ENCODE measurements around the gene FDX1. TPM values are rescaled to one million over a fixed set of nuclear protein-coding genes. Genes with fewer than 3 reads are reported as not detected.

FDX1 gene
- total RNA-seq, 2 donors from 2014 or later: 14.0 to 15.2 TPM

DNA sequence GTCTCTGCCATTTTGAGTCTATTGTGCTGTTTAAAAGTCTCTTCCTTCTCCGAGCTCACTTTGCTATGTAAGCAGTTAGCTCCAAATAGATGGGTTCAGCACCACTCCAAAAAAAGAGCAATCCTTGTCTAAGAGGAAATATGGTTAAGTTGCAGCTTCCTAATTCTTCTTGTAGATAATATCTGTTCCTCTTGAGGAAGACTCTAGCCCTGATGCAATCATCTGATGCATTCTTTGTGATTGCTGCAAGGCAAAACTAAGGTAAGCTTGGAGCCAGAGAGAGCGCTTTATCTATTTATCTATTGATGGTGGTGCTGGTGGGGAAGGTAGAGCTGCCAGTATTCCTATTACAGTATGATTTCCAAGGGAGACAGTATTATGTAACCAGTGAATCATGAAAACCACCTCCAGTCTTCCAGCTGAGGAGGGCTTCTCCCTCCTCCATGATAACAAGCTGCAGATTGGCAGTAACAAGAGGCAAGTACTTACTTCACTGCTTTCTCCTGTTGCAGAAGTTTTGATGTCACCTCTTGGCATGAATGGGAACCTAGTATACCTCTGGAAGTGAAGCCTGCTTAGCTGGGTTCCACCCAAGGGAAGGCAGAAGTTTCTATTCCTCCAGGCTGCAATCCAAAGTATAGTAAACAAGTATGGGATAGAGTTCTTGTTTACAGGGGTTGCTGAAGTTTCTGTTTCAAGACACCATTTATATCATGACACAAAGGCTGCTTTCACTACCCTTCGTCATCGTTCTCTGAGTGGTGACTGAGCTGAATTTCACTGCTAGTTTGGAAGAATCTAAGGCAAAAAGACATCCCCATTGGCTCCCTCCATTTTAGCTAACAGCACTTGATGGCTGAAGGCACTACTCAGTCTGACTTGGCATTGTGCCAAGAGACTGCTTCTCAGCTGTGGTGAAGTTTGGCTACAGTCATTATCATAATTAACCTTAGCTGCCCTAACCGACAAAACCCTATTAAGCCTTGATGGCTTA, 49.7 kb downstream of the FDX1 start:
- intact Hi-C loops (cut with DNase I): no loop called here
- Histone ChIP-seq H3K4me1 (no peaks in the 10 kb centered on the region), H3K27me3 (no peaks in the 10 kb centered on the region), H3K9me3 (no peaks in the 10 kb centered on the region), H3K4me3 (no peak overlapping the region), H3K27ac (no peak overlapping the region), H3K36me3 (replicated peaks in 1 of 2; ENCODE audit: insufficient read depth in 1 of 2, low read depth in 2 of 2) (no peaks in the 10 kb centered on the region)
- no peak for DNase-seq
- ATAC-seq: no peak
- TF ChIP-seq, protein P1, sequence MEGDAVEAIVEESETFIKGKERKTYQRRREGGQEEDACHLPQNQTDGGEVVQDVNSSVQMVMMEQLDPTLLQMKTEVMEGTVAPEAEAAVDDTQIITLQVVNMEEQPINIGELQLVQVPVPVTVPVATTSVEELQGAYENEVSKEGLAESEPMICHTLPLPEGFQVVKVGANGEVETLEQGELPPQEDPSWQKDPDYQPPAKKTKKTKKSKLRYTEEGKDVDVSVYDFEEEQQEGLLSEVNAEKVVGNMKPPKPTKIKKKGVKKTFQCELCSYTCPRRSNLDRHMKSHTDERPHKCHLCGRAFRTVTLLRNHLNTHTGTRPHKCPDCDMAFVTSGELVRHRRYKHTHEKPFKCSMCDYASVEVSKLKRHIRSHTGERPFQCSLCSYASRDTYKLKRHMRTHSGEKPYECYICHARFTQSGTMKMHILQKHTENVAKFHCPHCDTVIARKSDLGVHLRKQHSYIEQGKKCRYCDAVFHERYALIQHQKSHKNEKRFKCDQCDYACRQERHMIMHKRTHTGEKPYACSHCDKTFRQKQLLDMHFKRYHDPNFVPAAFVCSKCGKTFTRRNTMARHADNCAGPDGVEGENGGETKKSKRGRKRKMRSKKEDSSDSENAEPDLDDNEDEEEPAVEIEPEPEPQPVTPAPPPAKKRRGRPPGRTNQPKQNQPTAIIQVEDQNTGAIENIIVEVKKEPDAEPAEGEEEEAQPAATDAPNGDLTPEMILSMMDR (IDR thresholded peaks at IDR 0.05): no peak
- no peak for TF ChIP-seq POLR2A (IDR thresholded peaks at IDR 0.05)
- 74 to 76% methylated on average over 5 of the region's 5 CpGs for WGBS, 2 donors

DNA sequence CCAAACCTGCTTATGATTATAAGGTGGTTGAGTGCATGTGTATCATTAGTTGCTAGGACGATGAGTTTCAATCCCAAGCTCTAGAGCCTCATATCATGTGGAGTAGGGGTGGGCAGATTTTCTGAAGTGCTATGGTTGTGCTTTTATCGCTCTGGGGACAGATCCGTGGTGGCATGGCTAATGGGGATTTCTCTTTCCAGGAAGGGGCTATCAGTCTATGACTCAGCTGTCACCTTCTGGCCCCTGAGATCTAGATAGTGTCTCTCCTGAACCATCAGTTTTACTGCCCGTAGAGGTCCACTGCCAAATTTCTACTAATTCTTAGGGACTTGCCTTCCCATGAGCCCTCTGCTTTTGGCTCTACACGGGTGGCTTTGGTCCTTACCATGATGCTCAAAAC, 51.8 kb downstream of the FDX1 start:
- 76 to 90% methylated on average over 5 of the region's 5 CpGs for WGBS, 2 donors
- DNase-seq: no peak
- Histone ChIP-seq H3K36me3 (replicated peaks in 1 of 2; ENCODE audit: insufficient read depth in 1 of 2, low read depth in 2 of 2) (no peaks in the 10 kb centered on the region), H3K27me3 (no peaks in the 10 kb centered on the region), H3K27ac (no peak overlapping the region), H3K4me1 (no peaks in the 10 kb centered on the region), H3K9me3 (no peaks in the 10 kb centered on the region), H3K4me3 (no peak overlapping the region)
- intact Hi-C loops (cut with DNase I): no loop called here
- no peak for ATAC-seq
- TF ChIP-seq, protein P1 (IDR thresholded peaks at IDR 0.05): no peak
- TF ChIP-seq POLR2A (IDR thresholded peaks at IDR 0.05): no peak

DNA sequence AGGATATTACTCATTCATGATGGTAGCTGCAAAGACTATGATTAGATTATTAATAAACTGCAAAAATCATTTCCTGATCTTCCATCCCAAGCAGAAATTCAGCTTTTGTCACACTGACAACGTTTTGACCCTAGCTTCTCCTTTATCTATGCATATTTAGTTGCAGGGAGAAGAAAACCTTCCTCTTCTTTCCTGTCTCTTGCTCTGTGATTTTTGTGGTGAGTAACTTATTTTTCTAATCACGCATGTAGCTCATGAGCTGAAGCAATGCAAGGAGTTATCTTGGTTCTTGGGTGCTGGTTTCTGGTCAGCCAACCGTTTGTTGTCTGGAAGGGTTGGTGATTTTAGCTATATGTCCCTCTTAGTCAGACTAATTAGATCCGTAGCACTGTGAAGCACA, 56.4 kb downstream of the FDX1 start:
- Histone ChIP-seq H3K4me3 (no peak overlapping the region), H3K27me3 (no peaks in the 10 kb centered on the region), H3K9me3 (no peaks in the 10 kb centered on the region), H3K36me3 (replicated peaks in 1 of 2; ENCODE audit: insufficient read depth in 1 of 2, low read depth in 2 of 2) (no peaks in the 10 kb centered on the region), H3K27ac (no peak overlapping the region), H3K4me1 (no peaks in the 10 kb centered on the region)
- intact Hi-C loops (cut with DNase I): no loop called here
- 56 to 68% methylated on average over 4 of the region's 4 CpGs for WGBS, 2 donors
- no peak for ATAC-seq
- no peak for TF ChIP-seq POLR2A (IDR thresholded peaks at IDR 0.05)
- TF ChIP-seq, protein P1 (IDR thresholded peaks at IDR 0.05): no peak
- DNase-seq: no peak

DNA sequence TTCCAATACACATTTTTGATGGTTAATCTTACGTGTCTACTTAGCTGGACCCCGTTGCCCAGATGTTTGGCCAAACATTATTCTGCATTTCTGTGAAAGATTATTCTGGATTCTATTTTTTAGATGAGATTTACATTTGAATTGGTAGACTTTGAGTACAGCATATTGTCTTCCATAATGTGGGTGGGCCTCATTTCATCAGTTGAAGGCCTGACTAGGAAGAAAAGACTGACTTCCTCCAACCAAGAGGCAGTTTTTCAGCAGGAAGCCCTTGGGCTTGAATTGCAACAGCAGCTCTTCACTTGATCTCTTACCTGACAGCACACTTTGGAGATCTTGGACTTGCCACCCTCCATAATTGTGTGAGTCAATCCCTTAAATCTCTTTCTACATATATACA, 58.7 kb downstream of the FDX1 start:
- DNase-seq: no peak
- WGBS, 2 donors: 49 to 50% methylated on average over 2 of the region's 2 CpGs
- intact Hi-C loops (cut with DNase I): no loop called here
- no peaks in the 10 kb centered on the region for H3K36me3 ChIP-seq (replicated peaks in 1 of 2; ENCODE audit: insufficient read depth in 1 of 2, low read depth in 2 of 2)
- no peaks in the 10 kb centered on the region for H3K9me3 ChIP-seq
- H3K27me3 ChIP-seq: no peaks in the 10 kb centered on the region
- no peak overlapping the region for H3K27ac ChIP-seq
- ATAC-seq: no peak
- H3K4me3 ChIP-seq: no peak overlapping the region
- TF ChIP-seq, protein P1 (IDR thresholded peaks at IDR 0.05): no peak
- no peak for TF ChIP-seq POLR2A (IDR thresholded peaks at IDR 0.05)
- H3K4me1 ChIP-seq: no peaks in the 10 kb centered on the region
